Measurements from ENCODE around the gene SLTM.
"Not testable (repeated sequence)": the region's sequence is repeated elsewhere in the genome, so short reads cannot be mapped to it uniquely, and the experiment has no call there.

SLTM gene

GRCh38 chr15:58923696-58924300 is 9.7 kb downstream of the SLTM start:
- peaks cover 73% of the 10 kb centered on the region for H3K36me3 ChIP-seq (ENCODE audit: insufficient read depth, insufficient read length, low read length)
- TF ChIP-seq ZNF274 (IDR thresholded peaks at IDR 0.05; ENCODE audit: low read depth, low read length): no peak
- TF ChIP-seq SUZ12 (IDR thresholded peaks at IDR 0.05; ENCODE audit: extremely low read depth, insufficient read depth, insufficient read length): no peak
- no peak for TF ChIP-seq YY1 (IDR thresholded peaks at IDR 0.05; ENCODE audit: insufficient read depth, insufficient read length)
- no peak for DNase-seq (ENCODE audit: low read depth, low spot score)
- H3K9me3 ChIP-seq (ENCODE audit: insufficient read depth, low read length): no peaks in the 10 kb centered on the region
- no peaks in the 10 kb centered on the region for H3K4me1 ChIP-seq (ENCODE audit: insufficient read depth, insufficient read length)
- no peaks in the 10 kb centered on the region for H3K27me3 ChIP-seq (ENCODE audit: insufficient read depth, insufficient read length)
- no peak overlapping the region for H3K9ac ChIP-seq (ENCODE audit: insufficient read length, low read depth)
- no peak overlapping the region for H3K4me3 ChIP-seq (ENCODE audit: insufficient read length, low read depth)

GRCh38 chr15:58923284-58923683 is 10.2 kb downstream of the SLTM start:
- H3K36me3 ChIP-seq (ENCODE audit: insufficient read depth, insufficient read length, low read length): peaks cover 69% of the 10 kb centered on the region
- H3K9ac ChIP-seq (ENCODE audit: insufficient read length, low read depth): no peak overlapping the region

DNA sequence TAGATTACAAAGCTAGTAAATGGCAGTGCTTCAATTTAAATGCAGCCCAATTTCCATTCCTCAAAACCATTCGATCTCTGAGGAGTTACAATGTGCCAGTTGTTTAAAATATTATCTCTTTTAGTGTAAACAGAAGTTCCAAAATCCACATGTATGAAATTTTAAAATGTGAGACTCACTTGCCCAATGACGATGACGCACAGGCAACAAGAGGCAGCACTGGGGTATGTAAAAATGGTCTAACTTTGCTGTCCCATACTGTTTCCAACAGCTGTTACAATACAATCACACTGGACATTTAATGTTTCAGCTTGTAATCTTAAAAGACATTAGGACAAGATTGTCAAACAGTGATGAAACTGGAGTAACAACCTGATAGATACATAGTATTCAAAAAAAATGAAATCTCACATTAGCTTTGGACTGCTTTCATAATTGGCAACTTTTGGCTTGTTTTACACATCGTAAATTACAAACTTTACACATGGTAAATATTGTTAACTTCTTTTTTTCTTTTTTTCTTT is 12.2 kb downstream of the SLTM start:
- DNase-seq (ENCODE audit: low read depth, low spot score): no peak
- H3K27me3 ChIP-seq (ENCODE audit: insufficient read depth, insufficient read length): no peaks in the 10 kb centered on the region
- TF ChIP-seq ZNF274 (IDR thresholded peaks at IDR 0.05; ENCODE audit: low read depth, low read length): no peak
- TF ChIP-seq YY1 (IDR thresholded peaks at IDR 0.05; ENCODE audit: insufficient read depth, insufficient read length): no peak
- TF ChIP-seq SUZ12 (IDR thresholded peaks at IDR 0.05; ENCODE audit: extremely low read depth, insufficient read depth, insufficient read length): no peak
- no peak overlapping the region for H3K9ac ChIP-seq (ENCODE audit: insufficient read length, low read depth)
- no peaks in the 10 kb centered on the region for H3K9me3 ChIP-seq (ENCODE audit: insufficient read depth, low read length)
- H3K4me3 ChIP-seq (ENCODE audit: insufficient read length, low read depth): no peak overlapping the region
- H3K36me3 ChIP-seq (ENCODE audit: insufficient read depth, insufficient read length, low read length): peaks cover 60% of the 10 kb centered on the region
- no peaks in the 10 kb centered on the region for H3K4me1 ChIP-seq (ENCODE audit: insufficient read depth, insufficient read length)

More at GRCh38 chr15:58923284-58923683, 10.2 kb downstream of the SLTM start:
- TF ChIP-seq ZNF274 (IDR thresholded peaks at IDR 0.05; ENCODE audit: low read depth, low read length): no peak
- no peak for TF ChIP-seq YY1 (IDR thresholded peaks at IDR 0.05; ENCODE audit: insufficient read depth, insufficient read length)
- TF ChIP-seq SUZ12 (IDR thresholded peaks at IDR 0.05; ENCODE audit: extremely low read depth, insufficient read depth, insufficient read length): no peak
- H3K4me3 ChIP-seq (ENCODE audit: insufficient read length, low read depth): no peak overlapping the region
- DNase-seq (ENCODE audit: low read depth, low spot score): no peak
- H3K9me3 ChIP-seq (ENCODE audit: insufficient read depth, low read length): no peaks in the 10 kb centered on the region
- no peaks in the 10 kb centered on the region for H3K27me3 ChIP-seq (ENCODE audit: insufficient read depth, insufficient read length)
- no peaks in the 10 kb centered on the region for H3K4me1 ChIP-seq (ENCODE audit: insufficient read depth, insufficient read length)

- H3K27me3 ChIP-seq (ENCODE audit: insufficient read depth, insufficient read length); H3K4me3 ChIP-seq (ENCODE audit: insufficient read length, low read depth); H3K9ac ChIP-seq (ENCODE audit: insufficient read length, low read depth); H3K4me1 ChIP-seq (ENCODE audit: insufficient read depth, insufficient read length); H3K9me3 ChIP-seq (ENCODE audit: insufficient read depth, low read length); DNase-seq (ENCODE audit: low read depth, low spot score): not testable (repeated sequence)
- H3K36me3 ChIP-seq (ENCODE audit: insufficient read depth, insufficient read length, low read length): peaks cover 58% of the 10 kb centered on the region
Observed at GRCh38 chr15:58920447-58920846, 13.0 kb downstream of the SLTM start.

GRCh38 chr15:58919232-58919631 is 14.2 kb downstream of the SLTM start:
- Histone ChIP-seq H3K27me3 (ENCODE audit: insufficient read depth, insufficient read length) (no peaks in the 10 kb centered on the region), H3K4me3 (ENCODE audit: insufficient read length, low read depth) (no peak overlapping the region), H3K9ac (ENCODE audit: insufficient read length, low read depth) (no peak overlapping the region), H3K36me3 (ENCODE audit: insufficient read depth, insufficient read length, low read length) (peaks cover 59% of the 10 kb centered on the region), H3K9me3 (ENCODE audit: insufficient read depth, low read length) (no peaks in the 10 kb centered on the region), H3K4me1 (ENCODE audit: insufficient read depth, insufficient read length) (no peaks in the 10 kb centered on the region)
- no peak for TF ChIP-seq SUZ12 (IDR thresholded peaks at IDR 0.05; ENCODE audit: extremely low read depth, insufficient read depth, insufficient read length)
- TF ChIP-seq ZNF274 (IDR thresholded peaks at IDR 0.05; ENCODE audit: low read depth, low read length): no peak
- no peak for TF ChIP-seq YY1 (IDR thresholded peaks at IDR 0.05; ENCODE audit: insufficient read depth, insufficient read length)
- no peak for DNase-seq (ENCODE audit: low read depth, low spot score)

- TF ChIP-seq YY1 (IDR thresholded peaks at IDR 0.05; ENCODE audit: insufficient read depth, insufficient read length) (no peak), ZNF274 (IDR thresholded peaks at IDR 0.05; ENCODE audit: low read depth, low read length) (no peak), SUZ12 (IDR thresholded peaks at IDR 0.05; ENCODE audit: extremely low read depth, insufficient read depth, insufficient read length) (no peak)
- H3K9ac ChIP-seq (ENCODE audit: insufficient read length, low read depth): no peak overlapping the region
- H3K4me1 ChIP-seq (ENCODE audit: insufficient read depth, insufficient read length): no peaks in the 10 kb centered on the region
- no peak overlapping the region for H3K4me3 ChIP-seq (ENCODE audit: insufficient read length, low read depth)
- no peaks in the 10 kb centered on the region for H3K27me3 ChIP-seq (ENCODE audit: insufficient read depth, insufficient read length)
- H3K9me3 ChIP-seq (ENCODE audit: insufficient read depth, low read length): no peaks in the 10 kb centered on the region
- peaks cover 61% of the 10 kb centered on the region for H3K36me3 ChIP-seq (ENCODE audit: insufficient read depth, insufficient read length, low read length)
- DNase-seq (ENCODE audit: low read depth, low spot score): no peak
Observed at GRCh38 chr15:58918239-58918638, 15.2 kb downstream of the SLTM start.

DNA sequence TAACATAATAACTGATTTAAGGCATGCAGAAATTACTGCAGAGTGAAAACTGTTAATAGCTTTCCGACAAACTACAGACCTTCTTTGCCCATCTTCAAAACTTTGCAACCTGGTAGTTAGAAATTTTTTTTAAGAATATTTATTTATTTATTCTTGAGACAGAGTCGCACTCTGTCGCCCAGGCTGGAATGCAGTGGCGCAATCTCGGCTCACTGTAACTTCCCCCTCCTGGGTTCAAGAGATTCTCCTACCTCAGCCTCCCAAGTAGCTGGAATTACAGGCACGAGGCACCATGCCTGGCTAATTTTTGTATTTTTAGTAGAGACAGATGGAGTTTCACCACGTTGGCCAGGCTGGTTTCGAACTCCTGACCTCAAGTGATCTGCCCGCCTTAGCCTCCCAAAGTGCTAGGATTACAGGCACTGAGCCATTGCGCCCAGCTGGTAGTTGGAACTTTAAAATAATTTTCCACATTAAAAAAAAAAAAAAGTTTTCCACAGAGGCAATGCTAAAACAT is 15.8 kb downstream of the SLTM start:
- DNase-seq (ENCODE audit: low read depth, low spot score); H3K4me1 ChIP-seq (ENCODE audit: insufficient read depth, insufficient read length); H3K4me3 ChIP-seq (ENCODE audit: insufficient read length, low read depth); H3K27me3 ChIP-seq (ENCODE audit: insufficient read depth, insufficient read length); H3K9me3 ChIP-seq (ENCODE audit: insufficient read depth, low read length); H3K9ac ChIP-seq (ENCODE audit: insufficient read length, low read depth): not testable (repeated sequence)
- H3K36me3 ChIP-seq (ENCODE audit: insufficient read depth, insufficient read length, low read length): peaks cover 61% of the 10 kb centered on the region
